HEK293 (cell line): Measurements from ENCODE around the gene PTP4A2.

Experiments
- KLF16 ChIP-seq: fragments of 450-650 bp; formaldehyde crosslinking; IDR thresholded peaks from 2 replicates; pipeline ENCODE4 v1.5.1; 2017; ENCODE audit warnings: missing biosample characterization, missing genetic modification characterization
- RBAK ChIP-seq: fragments of 450-650 bp; formaldehyde crosslinking; IDR thresholded peaks from 2 replicates; pipeline ENCODE4 v1.5.1; 2016; ENCODE audit warnings: missing biosample characterization, missing genetic modification characterization
- REPIN1 ChIP-seq: fragments of 450-650 bp; formaldehyde crosslinking; IDR thresholded peaks from 2 replicates; pipeline ENCODE4 v1.5.1; 2017; ENCODE audit warnings: missing biosample characterization, missing genetic modification characterization, low read depth
- SETDB1 ChIP-seq: IDR thresholded peaks from one replicate; pipeline ENCODE4 v1.6.1; 2017; ENCODE audit warnings: mild to moderate bottlenecking, low read length, moderate library complexity, mixed read lengths; ENCODE audit not compliant: insufficient read length
- TCF7L2 ChIP-seq: IDR thresholded peaks from 2 replicates; pipeline ENCODE4 v1.6.1; 2011; ENCODE audit warnings: low read depth, mild to moderate bottlenecking, inconsistent platforms, low read length, moderate library complexity, borderline replicate concordance
- YY2 ChIP-seq: fragments of 450-650 bp; formaldehyde crosslinking; IDR thresholded peaks from 2 replicates; pipeline ENCODE4 v1.5.1; 2016; ENCODE audit warnings: missing biosample characterization, missing genetic modification characterization
- ZBTB8A ChIP-seq: fragments of 450-650 bp; formaldehyde crosslinking; IDR thresholded peaks from 2 replicates; pipeline ENCODE4 v1.5.1; 2016; ENCODE audit warnings: missing biosample characterization, missing genetic modification characterization
- ZNF121 ChIP-seq: fragments of 450-650 bp; formaldehyde crosslinking; IDR thresholded peaks from 2 replicates; pipeline ENCODE4 v1.5.1; 2016; ENCODE audit warnings: missing biosample characterization, missing genetic modification characterization
- ZNF16 ChIP-seq: fragments of 450-650 bp; formaldehyde crosslinking; IDR thresholded peaks from 2 replicates; pipeline ENCODE4 v1.5.1; 2016; ENCODE audit warnings: low read depth, missing biosample characterization, missing genetic modification characterization
- ZNF19 ChIP-seq: fragments of 450-650 bp; formaldehyde crosslinking; IDR thresholded peaks from 2 replicates; pipeline ENCODE4; 2016; ENCODE audit warnings: missing biosample characterization, missing genetic modification characterization, low read depth
- ZNF211 ChIP-seq: fragments of 450-650 bp; formaldehyde crosslinking; IDR thresholded peaks from 2 replicates; pipeline ENCODE4 v1.5.1; 2016; ENCODE audit warnings: low read depth, missing biosample characterization, missing genetic modification characterization
- ZNF214 ChIP-seq: fragments of 450-650 bp; formaldehyde crosslinking; IDR thresholded peaks from 2 replicates; pipeline ENCODE4 v1.5.1; 2017; ENCODE audit warnings: missing biosample characterization, mild to moderate bottlenecking, missing genetic modification characterization, borderline replicate concordance
- ZNF23 ChIP-seq: fragments of 450-650 bp; formaldehyde crosslinking; IDR thresholded peaks from 2 replicates; pipeline ENCODE4 v1.5.1; 2016; ENCODE audit warnings: missing biosample characterization, missing genetic modification characterization, borderline replicate concordance
- ZNF404 ChIP-seq: fragments of 450-650 bp; formaldehyde crosslinking; IDR thresholded peaks from 2 replicates; pipeline ENCODE4 v1.5.1; 2017; ENCODE audit warnings: missing biosample characterization, missing genetic modification characterization
- ZNF423 ChIP-seq: fragments of 450-650 bp; formaldehyde crosslinking; IDR thresholded peaks from 2 replicates; pipeline ENCODE4 v1.5.1; 2016; ENCODE audit warnings: missing biosample characterization, missing genetic modification characterization
- ZNF433 ChIP-seq: fragments of 450-650 bp; formaldehyde crosslinking; IDR thresholded peaks from 2 replicates; pipeline ENCODE4 v1.5.1; 2016; ENCODE audit warnings: missing biosample characterization, missing genetic modification characterization, low read depth
- ZNF530 ChIP-seq: fragments of 450-650 bp; formaldehyde crosslinking; IDR thresholded peaks from 2 replicates; pipeline ENCODE4 v1.5.1; 2016; ENCODE audit warnings: low read depth, missing biosample characterization, missing genetic modification characterization
- ZNF558 ChIP-seq: fragments of 450-650 bp; formaldehyde crosslinking; IDR thresholded peaks from 2 replicates; pipeline ENCODE4 v1.5.1; 2016; ENCODE audit warnings: missing biosample characterization, missing genetic modification characterization
- ZNF560 ChIP-seq: fragments of 450-650 bp; formaldehyde crosslinking; IDR thresholded peaks from 2 replicates; pipeline ENCODE4 v1.5.1; 2017; ENCODE audit warnings: missing biosample characterization, missing genetic modification characterization, borderline replicate concordance
- ZNF610 ChIP-seq: fragments of 450-650 bp; formaldehyde crosslinking; IDR thresholded peaks from 2 replicates; pipeline ENCODE4 v1.5.1; 2016; ENCODE audit warnings: missing biosample characterization, missing genetic modification characterization, borderline replicate concordance
- ZNF677 ChIP-seq: fragments of 450-650 bp; IDR thresholded peaks from 2 replicates; pipeline ENCODE4 v1.5.0; 2018; ENCODE audit warnings: missing biosample characterization, mild to moderate bottlenecking, missing genetic modification characterization, moderate library complexity
- ZNF76 ChIP-seq: fragments of 450-650 bp; formaldehyde crosslinking; IDR thresholded peaks from 2 replicates; pipeline ENCODE4; 2016; ENCODE audit warnings: low read depth, missing biosample characterization, missing genetic modification characterization, borderline replicate concordance
- ZNF837 ChIP-seq: fragments of 450-650 bp; formaldehyde crosslinking; IDR thresholded peaks from 2 replicates; pipeline ENCODE4 v1.5.1; 2016; ENCODE audit warnings: missing biosample characterization, missing genetic modification characterization
- ZSCAN23 ChIP-seq: fragments of 450-650 bp; formaldehyde crosslinking; IDR thresholded peaks from 2 replicates; pipeline ENCODE4 v1.5.1; 2016; ENCODE audit warnings: missing biosample characterization, missing genetic modification characterization
- TF ChIP-seq, protein P1 (sequence below): fragments of 450-650 bp; formaldehyde crosslinking; IDR thresholded peaks from 2 replicates; pipeline ENCODE4 v1.5.1; 2016; ENCODE audit warnings: missing biosample characterization, missing genetic modification characterization, low read depth
- TF ChIP-seq, protein P2 (sequence below): fragments of 450-650 bp; formaldehyde crosslinking; IDR thresholded peaks from 2 replicates; pipeline ENCODE4 v1.5.1; 2016; ENCODE audit warnings: missing biosample characterization, missing genetic modification characterization
- TF ChIP-seq, protein P3 (sequence below): fragments of 450-650 bp; formaldehyde crosslinking; IDR thresholded peaks from 2 replicates; pipeline ENCODE4 v1.5.1; 2016; ENCODE audit warnings: missing biosample characterization, missing genetic modification characterization
- TF ChIP-seq, protein P4 (sequence below): fragments of 450-650 bp; formaldehyde crosslinking; IDR thresholded peaks from 2 replicates; pipeline ENCODE4 v1.5.1; 2016; ENCODE audit warnings: missing biosample characterization, missing genetic modification characterization
- TF ChIP-seq, protein P5 (sequence below): fragments of 450-650 bp; formaldehyde crosslinking; IDR thresholded peaks from 2 replicates; pipeline ENCODE4 v1.5.1; 2017; ENCODE audit warnings: missing biosample characterization, missing genetic modification characterization
- TF ChIP-seq, protein P6 (sequence below): fragments of 450-650 bp; formaldehyde crosslinking; IDR thresholded peaks from 2 replicates; pipeline ENCODE4 v1.5.1; 2017; ENCODE audit warnings: missing biosample characterization, missing genetic modification characterization

PTP4A2 gene

DNA sequence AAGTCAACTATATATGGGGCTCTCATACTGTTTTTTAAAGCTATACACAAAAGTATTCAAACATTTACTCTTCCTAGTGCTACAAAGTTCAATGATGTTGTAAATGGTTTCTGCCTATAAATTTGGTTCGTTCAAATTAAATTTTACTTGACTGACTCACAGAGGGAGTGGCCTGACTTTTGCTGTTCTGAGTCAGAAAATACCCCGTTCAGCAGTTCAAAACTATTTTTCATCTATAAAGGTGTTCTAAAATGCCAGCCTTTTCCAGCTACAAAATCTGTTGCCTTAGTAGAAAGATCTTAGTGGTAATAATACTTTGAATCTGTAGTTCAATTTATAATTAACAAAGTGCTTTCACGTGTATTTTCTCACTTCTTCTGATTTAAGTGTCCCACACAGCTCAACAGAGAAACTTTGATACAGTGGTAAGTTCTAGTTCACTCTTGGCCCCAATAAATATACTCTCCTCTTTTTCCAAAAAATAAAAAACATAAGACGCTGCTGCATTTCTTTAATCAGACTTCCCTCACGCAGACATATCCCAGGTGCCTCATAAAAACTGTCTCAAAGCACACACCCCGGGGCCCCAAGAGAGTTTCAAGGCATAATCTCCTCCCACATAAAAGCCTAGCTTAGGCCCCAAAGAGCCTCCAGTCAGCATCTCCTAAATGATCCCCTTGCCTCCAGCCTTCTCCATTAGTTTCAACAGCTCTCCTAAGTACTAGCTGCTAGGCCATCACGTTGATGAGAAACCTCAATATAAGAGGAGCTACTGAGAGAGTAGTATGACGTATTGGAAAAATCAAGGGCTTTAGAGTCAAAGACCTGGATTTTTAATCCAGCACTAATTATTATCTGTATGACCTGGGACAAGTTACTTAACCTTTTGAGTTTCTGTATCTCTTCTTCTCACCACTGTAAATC is 3.2 kb downstream of the PTP4A2 start (continued):
- TF ChIP-seq, protein P1, sequence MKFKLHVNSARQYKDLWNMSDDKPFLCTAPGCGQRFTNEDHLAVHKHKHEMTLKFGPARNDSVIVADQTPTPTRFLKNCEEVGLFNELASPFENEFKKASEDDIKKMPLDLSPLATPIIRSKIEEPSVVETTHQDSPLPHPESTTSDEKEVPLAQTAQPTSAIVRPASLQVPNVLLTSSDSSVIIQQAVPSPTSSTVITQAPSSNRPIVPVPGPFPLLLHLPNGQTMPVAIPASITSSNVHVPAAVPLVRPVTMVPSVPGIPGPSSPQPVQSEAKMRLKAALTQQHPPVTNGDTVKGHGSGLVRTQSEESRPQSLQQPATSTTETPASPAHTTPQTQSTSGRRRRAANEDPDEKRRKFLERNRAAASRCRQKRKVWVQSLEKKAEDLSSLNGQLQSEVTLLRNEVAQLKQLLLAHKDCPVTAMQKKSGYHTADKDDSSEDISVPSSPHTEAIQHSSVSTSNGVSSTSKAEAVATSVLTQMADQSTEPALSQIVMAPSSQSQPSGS: peak; percentile 96
- TF ChIP-seq ZNF76 (tag by site-specific recombination): no peak
- TF ChIP-seq, protein P2, sequence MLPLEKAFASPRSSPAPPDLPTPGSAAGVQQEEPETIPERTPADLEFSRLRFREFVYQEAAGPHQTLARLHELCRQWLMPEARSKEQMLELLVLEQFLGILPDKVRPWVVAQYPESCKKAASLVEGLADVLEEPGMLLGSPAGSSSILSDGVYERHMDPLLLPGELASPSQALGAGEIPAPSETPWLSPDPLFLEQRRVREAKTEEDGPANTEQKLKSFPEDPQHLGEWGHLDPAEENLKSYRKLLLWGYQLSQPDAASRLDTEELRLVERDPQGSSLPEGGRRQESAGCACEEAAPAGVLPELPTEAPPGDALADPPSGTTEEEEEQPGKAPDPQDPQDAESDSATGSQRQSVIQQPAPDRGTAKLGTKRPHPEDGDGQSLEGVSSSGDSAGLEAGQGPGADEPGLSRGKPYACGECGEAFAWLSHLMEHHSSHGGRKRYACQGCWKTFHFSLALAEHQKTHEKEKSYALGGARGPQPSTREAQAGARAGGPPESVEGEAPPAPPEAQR (tag by site-specific recombination): no peak
- no peak for TF ChIP-seq ZNF16 (tag by site-specific recombination)
- peak; percentile 75; the same call in 1 of the 2 replicates for TF ChIP-seq TCF7L2
- TF ChIP-seq KLF16 (tag by site-specific recombination): peak; percentile 37; the same call in 1 of the 2 replicates
- TF ChIP-seq ZNF558: 0 out of 2 replicates have a peak, but pooled peaks have one; percentile 12
- TF ChIP-seq ZNF214 (tag by site-specific recombination): no peak
- TF ChIP-seq, protein P3, sequence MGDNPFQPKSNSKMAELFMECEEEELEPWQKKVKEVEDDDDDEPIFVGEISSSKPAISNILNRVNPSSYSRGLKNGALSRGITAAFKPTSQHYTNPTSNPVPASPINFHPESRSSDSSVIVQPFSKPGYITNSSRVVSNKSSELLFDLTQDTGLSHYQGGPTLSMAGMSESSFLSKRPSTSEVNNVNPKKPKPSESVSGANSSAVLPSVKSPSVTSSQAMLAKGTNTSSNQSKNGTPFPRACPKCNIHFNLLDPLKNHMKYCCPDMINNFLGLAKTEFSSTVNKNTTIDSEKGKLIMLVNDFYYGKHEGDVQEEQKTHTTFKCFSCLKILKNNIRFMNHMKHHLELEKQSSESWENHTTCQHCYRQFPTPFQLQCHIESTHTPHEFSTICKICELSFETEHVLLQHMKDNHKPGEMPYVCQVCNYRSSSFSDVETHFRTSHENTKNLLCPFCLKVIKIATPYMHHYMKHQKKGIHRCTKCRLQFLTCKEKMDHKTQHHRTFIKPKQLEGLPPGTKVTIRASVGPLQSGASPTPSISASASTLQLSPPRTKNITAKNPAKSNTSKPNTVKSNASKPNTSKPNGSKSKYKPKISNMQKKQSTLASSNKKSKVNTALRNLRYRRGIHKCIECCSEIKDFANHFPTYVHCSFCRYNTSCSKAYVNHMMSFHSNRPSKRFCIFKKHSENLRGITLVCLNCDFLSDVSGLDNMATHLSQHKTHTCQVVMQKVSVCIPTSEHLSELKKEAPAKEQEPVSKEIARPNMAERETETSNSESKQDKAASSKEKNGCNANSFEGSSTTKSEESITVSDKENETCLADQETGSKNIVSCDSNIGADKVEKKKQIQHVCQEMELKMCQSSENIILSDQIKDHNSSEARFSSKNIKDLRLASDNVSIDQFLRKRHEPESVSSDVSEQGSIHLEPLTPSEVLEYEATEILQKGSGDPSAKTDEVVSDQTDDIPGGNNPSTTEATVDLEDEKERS (tag by site-specific recombination): no peak
- no peak for TF ChIP-seq ZNF837 (tag by site-specific recombination)
- TF ChIP-seq ZNF610 (tag by site-specific recombination): peak; percentile 77
- TF ChIP-seq SETDB1: no peak
- TF ChIP-seq, protein P4, sequence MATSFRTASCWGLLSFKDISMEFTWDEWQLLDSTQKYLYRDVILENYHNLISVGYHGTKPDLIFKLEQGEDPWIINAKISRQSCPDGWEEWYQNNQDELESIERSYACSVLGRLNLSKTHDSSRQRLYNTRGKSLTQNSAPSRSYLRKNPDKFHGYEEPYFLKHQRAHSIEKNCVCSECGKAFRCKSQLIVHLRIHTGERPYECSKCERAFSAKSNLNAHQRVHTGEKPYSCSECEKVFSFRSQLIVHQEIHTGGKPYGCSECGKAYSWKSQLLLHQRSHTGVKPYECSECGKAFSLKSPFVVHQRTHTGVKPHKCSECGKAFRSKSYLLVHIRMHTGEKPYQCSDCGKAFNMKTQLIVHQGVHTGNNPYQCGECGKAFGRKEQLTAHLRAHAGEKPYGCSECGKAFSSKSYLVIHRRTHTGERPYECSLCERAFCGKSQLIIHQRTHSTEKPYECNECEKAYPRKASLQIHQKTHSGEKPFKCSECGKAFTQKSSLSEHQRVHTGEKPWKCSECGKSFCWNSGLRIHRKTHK: no peak
- TF ChIP-seq, protein P5, sequence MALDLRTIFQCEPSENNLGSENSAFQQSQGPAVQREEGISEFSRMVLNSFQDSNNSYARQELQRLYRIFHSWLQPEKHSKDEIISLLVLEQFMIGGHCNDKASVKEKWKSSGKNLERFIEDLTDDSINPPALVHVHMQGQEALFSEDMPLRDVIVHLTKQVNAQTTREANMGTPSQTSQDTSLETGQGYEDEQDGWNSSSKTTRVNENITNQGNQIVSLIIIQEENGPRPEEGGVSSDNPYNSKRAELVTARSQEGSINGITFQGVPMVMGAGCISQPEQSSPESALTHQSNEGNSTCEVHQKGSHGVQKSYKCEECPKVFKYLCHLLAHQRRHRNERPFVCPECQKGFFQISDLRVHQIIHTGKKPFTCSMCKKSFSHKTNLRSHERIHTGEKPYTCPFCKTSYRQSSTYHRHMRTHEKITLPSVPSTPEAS (tag by site-specific recombination): no peak
- TF ChIP-seq ZNF423 (tag by site-specific recombination): peak; percentile 98
- no peak for TF ChIP-seq ZNF560 (tag by site-specific recombination)
- TF ChIP-seq, protein P6, sequence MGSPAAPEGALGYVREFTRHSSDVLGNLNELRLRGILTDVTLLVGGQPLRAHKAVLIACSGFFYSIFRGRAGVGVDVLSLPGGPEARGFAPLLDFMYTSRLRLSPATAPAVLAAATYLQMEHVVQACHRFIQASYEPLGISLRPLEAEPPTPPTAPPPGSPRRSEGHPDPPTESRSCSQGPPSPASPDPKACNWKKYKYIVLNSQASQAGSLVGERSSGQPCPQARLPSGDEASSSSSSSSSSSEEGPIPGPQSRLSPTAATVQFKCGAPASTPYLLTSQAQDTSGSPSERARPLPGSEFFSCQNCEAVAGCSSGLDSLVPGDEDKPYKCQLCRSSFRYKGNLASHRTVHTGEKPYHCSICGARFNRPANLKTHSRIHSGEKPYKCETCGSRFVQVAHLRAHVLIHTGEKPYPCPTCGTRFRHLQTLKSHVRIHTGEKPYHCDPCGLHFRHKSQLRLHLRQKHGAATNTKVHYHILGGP: no peak
- TF ChIP-seq ZNF404 (tag by site-specific recombination): no peak
- no peak for TF ChIP-seq ZNF433 (tag by site-specific recombination)
- no peak for TF ChIP-seq RBAK (tag by site-specific recombination)
- TF ChIP-seq ZNF121 (tag by site-specific recombination): no peak
- TF ChIP-seq YY2 (tag by site-specific recombination): no peak
- TF ChIP-seq ZSCAN23 (tag by site-specific recombination): no peak
- TF ChIP-seq ZNF23: no peak
- TF ChIP-seq ZNF19: no peak
- no peak for TF ChIP-seq ZNF530
- TF ChIP-seq ZNF211 (tag by site-specific recombination): no peak
- peak; percentile 79 for TF ChIP-seq ZBTB8A (tag by site-specific recombination)
- peak; percentile 12; the same call in 1 of the 2 replicates for TF ChIP-seq REPIN1 (tag by site-specific recombination)
- TF ChIP-seq ZNF677 (tag by site-specific recombination): no peak
